GM18951 (cell line): ENCODE results near the gene TAF5L.

ENCODE experiments used
- POLR2A ChIP-seq: IDR thresholded peaks from 4 replicates; pipeline ENCODE4 v1.6.1; 2011; ENCODE audit warnings: mild to moderate bottlenecking; ENCODE audit not compliant: insufficient read length, insufficient read depth; ENCODE audit errors: extremely low read depth
- in situ Hi-C: fragments of 300-500 bp; cut with MboI; formaldehyde crosslinking; loops from one replicate; pipeline ENCODE4 v1.12.0; 2022; ENCODE audit warnings: low sequenced_read_pairs, mixed read lengths, inconsistent platforms; ENCODE audit not compliant: unreplicated experiment

TAF5L gene

GRCh38 chr1:229590119-229590518 lies 35.8 kb downstream of the TAF5L start:
- in situ Hi-C loops, result no loop called here

GRCh38 chr1:229585338-229585737 lies 40.6 kb downstream of the TAF5L start:
- in situ Hi-C loops, result no loop called here
- TF ChIP-seq POLR2A, result no peak

More at GRCh38 chr1:229590119-229590518, 35.8 kb downstream of the TAF5L start:
- no peak for TF ChIP-seq POLR2A

DNA sequence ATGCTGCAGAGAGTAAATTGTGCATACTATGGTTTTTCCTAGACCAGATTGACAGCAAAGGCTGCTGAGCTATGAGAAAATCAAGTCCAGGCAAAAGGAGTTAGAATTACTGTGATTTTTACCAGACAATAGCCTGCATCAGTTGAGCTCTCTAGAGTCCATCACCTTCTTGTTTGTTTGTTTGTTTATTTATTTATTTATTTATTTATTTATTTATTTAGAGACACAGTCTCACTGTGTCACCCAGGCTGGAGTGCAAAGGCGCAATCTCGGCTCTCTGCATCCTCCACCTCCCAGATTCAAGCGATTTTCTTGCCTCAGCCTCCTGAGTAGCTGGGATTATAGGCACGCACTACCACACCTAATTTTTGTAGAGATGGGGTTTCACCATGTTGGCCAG lies 43.2 kb downstream of the TAF5L start:
- no peak for TF ChIP-seq POLR2A
- in situ Hi-C loops, result no loop called here

- TF ChIP-seq POLR2A, result no peak
- in situ Hi-C loops, result no loop called here
These were observed 43.8 kb downstream of the TAF5L start for GRCh38 chr1:229582011-229582694.

DNA sequence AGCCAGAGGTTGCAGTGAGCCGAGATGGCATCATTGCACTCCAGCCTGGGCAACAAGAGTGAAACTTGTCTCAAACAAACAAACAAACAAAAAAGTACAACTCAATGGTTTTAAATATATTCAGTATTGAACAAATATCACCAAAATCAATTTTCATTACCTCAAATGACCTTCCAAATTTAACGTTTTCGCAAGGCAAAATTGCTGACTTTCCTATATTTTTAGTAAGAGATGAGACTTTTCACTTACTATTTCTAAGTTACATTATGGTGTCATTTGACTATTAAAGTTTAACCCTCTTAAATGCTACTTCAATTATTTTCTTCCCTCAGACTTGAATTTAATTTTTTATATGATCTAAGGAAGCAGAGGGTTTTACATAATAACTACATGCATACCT lies 44.4 kb downstream of the TAF5L start:
- no peak for TF ChIP-seq POLR2A
- in situ Hi-C loops, result no loop called here

DNA sequence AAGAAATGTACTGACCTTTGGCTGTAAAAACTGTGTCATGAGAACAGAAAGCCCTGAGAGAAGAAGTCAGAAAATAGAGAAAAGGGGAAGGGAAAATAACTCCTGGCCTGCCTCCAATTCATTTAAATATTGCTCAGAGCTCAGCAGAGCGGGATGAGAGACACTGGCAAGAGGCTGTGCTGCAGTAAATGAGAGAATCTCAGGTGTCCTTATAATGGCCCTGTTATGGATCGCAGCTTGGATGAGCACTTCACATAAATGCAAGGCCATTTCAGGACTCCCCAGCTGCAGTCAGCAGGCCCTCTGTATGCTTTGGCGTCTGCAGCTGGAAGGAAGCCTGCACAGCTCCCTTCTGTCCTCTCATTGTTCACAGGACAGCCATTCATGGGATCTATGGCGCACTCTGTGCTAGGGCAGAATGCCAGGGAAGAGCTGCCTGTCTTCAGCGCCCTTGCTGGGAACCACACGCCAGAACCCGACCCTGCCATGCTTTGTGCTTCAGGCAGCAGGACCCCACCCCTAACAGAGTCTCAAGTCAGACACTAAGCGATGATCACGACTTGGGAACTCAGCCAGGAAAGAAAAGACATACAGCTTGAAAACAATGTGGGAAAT lies 46.8 kb downstream of the TAF5L start:
- in situ Hi-C loops, result no loop called here
- TF ChIP-seq POLR2A, result no peak

DNA sequence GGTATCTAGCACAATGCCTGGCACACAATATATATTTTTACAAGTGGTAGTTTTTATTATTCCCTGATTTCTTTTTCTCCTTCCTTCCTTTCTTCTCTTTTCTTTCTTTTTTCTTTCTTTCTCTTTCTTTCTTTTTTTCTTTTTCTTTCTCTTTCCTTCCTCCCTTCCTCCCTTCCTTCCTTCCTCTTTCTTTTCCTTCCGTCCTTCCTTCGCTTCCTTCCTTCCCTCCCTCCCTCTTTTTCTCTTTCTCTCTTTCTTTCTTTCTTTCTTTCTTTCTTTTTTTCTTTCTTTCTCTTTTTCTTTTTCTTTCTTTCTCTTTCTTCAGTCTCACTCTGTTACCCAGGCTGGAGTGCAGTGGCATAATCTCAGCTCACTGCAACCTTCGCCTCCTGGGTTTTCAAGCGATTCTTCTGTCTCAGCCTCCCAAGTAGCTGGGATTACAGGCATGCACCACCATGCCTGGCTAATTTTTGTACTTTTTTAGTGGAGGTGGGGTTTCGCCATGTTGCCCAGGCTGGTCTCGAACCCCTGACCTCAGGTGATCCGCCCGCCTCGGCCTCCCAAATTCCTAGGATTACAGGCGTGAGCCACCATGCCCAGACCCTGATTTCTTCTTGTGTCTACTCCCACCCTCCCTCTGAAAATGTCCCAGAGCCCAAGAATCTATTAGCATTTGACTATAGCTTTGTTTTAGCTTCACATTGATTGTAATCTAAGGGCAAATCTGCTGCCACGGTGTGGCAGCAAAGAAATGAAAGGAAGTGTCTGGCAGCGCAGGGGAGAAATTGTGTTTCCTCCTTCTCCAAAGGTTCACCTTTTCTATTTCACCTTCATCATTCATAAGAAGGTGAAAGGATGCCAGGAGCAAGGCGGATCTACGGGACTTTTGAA lies 47.5 kb downstream of the TAF5L start:
- TF ChIP-seq POLR2A, result no peak
- in situ Hi-C loops, result no loop called here

DNA sequence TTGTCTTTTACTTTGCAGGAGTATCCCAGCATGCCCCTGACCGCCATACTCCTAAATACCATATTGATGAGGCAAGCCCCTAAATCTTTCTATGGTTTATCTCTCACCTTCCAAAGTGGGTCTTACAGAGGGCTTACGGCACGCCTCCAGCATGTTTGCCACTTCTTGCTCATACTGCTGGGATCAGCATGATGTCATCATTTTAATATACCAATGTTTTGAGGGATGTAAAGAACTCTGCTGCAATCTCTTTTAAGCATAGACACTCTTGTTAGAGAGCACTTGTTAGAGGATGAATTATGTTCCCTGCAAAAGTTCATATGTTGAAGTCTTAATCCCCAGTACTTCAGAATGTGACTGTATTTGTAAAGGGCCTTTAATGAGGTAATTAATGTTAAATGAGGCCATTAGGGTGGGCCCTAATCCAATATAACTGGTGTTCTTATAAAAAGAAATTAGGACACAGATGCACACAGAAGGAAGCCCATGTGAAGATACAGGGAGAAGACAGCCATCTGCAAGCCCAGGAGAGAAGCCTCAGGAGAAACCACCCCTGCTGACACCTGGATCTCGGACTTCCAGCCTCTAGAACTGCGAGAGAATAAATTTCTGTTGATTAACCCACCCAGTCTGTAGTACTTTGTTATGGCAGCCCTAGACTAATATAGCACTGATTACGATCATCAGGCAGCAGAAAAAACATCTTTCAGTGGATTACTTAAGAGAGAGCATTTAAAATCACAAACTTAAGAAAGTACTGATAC lies 51.1 kb downstream of the TAF5L start:
- in situ Hi-C loops, result no loop called here
- TF ChIP-seq POLR2A, result no peak

GRCh38 chr1:229572286-229572685 lies 53.6 kb downstream of the TAF5L start:
- no peak for TF ChIP-seq POLR2A
- in situ Hi-C loops, result no loop called here

DNA sequence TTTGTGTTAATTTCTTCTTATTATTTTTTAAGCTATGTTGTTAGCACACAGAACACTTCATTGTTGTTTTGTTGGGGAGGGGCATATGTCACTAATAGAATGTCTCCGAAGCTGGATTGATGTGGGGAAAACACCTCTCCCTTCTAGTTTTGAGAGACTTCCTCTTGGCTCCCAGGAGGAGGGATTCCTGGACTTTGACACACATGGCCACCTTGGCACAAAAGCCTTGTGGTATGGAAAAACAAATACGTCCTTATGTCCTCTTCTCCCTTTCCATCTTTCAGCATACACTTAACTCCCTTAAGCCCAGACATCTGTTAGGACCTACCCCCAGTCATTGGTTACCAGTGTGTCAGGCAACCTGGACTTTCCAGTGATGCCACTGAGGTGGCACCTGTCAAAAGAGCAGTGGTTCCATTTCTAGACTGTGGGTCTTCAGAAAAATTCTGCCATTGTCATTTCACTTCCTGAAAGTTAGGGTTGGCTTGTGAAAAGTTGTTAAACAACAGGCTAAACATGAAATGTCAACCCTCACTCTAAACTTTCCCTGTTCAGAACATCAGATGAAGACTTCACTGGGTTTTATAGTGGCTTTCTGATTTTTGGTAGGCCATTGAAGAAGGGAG lies 54.9 kb downstream of the TAF5L start:
- in situ Hi-C loops, result no loop called here
- no peak for TF ChIP-seq POLR2A

DNA sequence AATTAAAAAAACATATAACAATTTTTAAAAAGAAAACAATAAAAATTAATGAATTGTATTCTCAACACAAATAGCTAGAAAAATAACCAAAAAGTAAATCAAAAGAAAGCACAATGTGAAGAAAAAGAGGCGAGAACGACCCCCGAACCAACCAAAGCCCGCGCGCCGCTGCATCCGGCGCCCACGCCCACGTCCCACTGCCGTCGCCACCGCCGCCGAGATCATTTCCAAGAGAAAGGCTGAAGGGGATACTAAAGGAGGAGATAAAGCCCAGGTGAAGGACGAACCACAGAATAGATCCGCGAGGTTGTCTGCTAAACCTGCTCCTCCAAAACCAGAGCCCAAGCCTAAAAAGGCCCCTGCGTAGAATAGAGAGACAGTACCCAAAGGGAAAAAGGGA lies 55.6 kb downstream of the TAF5L start:
- TF ChIP-seq POLR2A, result no peak
- in situ Hi-C loops, result no loop called here

DNA sequence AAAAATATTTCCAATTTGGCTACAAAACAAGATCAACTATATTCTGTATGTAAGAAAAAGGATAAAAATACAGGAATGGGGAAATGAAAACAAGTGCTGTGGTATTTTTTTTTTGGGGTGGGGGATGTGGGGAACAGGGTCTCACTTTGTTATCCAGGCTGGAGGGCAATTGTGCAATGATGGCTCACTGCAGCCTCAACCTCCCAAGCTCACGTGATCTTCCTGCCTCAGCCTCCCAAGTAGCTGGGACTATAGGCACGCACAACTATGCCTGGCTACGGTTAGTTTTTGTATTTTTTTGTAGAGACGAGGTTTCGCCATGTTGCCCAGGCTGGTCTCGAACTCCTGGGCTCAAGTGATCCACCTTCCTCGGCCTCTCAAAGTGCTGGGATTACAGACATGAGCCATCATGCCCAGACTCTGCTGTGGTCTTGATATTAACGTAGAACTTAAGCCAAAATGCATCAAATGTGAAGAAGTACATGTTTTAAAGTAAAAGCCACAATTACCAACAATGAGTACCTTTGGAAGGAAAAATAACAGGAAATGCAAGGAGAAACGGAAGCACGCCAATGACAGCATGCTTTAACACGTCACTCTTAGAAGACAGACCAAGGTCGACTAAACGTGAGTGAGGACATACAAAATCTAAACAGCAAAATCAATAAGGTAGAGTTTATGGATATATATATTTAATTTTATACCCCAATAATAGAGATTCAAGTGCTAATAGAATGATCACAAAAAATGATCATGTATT lies 58.6 kb downstream of the TAF5L start:
- no peak for TF ChIP-seq POLR2A
- in situ Hi-C loops, result no loop called here
